GM13976 (cell line): ENCODE data around the gene IARS1.

Experiments used
- DNase-seq: peaks from one replicate; pipeline ENCODE4 v3.0.0; 2012; ENCODE audit warnings: low spot score
- in situ Hi-C: fragments of 300-500 bp; cut with MboI; formaldehyde crosslinking; loops from one replicate; pipeline ENCODE4 v1.12.0; 2022; ENCODE audit warnings: low sequenced_read_pairs, mixed read lengths, inconsistent platforms; ENCODE audit not compliant: unreplicated experiment
- TF ChIP-seq, protein P1 (sequence below): IDR thresholded peaks from 2 replicates; pipeline ENCODE4 v1.5.1; 2012; ENCODE audit warnings: borderline replicate concordance, mild to moderate bottlenecking; ENCODE audit not compliant: insufficient read depth; ENCODE audit errors: extremely low read depth, missing control alignments, control extremely low read depth

IARS1 gene

DNA sequence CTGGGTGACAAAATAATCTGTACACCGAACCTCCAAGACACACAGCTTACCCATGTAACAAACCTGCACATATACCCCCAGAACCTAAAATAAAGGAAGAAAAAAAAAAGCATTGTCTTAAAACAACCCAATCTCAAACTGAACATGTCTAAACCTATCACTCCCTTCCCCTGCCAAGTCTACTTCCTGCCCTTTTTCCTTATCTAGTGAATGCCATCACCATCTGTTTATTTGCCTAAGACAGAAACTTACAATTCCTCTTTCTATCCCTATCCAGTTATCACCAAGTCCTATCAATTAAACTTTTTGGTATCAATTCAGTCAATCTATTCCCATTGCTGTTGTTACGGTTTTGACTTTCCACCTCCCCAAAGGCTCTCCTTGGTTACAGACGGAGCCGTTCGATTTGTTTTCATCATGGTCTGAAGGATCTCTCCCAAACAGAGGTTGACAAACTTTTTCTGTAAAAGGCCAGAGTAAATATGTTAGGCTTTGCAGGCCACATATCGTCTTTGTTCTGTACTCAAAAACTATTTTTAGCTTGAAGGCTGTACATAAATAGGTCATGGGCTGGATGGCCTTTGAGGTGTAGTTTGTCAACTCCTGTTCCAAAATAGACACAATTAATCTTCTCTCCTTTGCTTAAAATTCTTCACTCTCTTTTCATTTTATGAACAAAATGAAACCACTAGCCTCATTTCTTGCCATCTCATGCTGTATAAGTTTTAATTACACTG, 19.6 kb upstream of the IARS1 start:
- TF ChIP-seq, protein P1, sequence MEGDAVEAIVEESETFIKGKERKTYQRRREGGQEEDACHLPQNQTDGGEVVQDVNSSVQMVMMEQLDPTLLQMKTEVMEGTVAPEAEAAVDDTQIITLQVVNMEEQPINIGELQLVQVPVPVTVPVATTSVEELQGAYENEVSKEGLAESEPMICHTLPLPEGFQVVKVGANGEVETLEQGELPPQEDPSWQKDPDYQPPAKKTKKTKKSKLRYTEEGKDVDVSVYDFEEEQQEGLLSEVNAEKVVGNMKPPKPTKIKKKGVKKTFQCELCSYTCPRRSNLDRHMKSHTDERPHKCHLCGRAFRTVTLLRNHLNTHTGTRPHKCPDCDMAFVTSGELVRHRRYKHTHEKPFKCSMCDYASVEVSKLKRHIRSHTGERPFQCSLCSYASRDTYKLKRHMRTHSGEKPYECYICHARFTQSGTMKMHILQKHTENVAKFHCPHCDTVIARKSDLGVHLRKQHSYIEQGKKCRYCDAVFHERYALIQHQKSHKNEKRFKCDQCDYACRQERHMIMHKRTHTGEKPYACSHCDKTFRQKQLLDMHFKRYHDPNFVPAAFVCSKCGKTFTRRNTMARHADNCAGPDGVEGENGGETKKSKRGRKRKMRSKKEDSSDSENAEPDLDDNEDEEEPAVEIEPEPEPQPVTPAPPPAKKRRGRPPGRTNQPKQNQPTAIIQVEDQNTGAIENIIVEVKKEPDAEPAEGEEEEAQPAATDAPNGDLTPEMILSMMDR, result no peak
- DNase-seq, result no peak
- in situ Hi-C loops, result no loop called here

DNA sequence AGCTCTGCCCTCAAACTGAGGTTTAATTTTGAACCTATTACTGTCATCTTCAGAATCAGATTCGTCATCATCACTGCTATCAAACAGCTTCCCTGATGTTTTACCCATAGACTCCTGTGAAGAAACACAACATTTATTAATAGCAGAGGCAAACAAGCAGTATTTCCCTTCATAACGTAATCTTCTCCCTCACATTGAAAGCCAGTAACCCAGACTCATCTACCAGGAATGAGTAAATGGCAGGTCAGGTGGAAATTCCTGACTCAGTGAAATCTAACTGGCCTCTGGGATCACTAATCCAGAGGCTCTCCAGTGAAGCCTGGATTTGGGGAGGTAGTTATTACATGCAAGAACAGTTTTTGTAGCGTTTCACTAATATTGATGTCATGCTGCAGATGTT, 17.1 kb upstream of the IARS1 start:
- TF ChIP-seq, protein P1, result no peak
- in situ Hi-C loops, result no loop called here
- DNase-seq, result no peak

DNA sequence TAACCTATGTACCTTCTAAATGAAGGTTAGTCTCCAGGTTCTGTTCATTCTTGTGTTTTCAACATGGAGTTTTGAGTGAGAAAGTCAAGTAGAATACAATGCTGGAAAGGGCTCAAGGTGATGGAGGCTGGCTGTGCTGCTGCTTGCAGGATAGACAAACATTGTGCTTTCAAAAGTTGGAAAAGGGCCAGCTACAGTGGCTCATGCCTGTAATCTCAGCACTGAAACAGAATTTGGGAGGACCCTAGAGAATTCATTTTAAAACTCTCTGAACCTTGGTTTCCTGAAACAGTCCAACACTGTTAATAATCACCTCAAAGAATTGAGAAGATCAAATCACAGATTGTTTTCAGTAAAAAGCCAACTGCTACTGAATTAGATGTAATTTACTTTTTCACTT, 15.4 kb upstream of the IARS1 start:
- TF ChIP-seq, protein P1, result no peak
- in situ Hi-C loops, result no loop called here
- no peak for DNase-seq

DNA sequence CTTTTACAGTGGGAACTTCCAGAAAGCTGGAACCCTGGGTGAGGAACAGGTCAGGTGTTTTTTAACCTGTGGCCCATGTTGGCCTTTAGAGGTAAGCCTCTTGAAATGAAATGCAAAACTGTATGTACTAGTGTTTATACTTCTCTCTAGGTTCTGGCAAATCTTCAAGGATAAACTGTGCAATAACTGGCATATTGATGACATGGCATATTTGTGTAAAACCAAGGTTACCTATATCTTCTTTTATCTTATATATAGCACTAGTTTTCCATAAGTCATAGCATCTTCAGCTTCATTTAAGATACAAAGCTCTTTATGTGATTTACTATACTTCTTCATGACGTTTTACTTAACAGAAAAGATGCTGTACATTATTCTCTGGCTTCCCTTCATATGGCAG, 7.4 kb upstream of the IARS1 start:
- no peak for DNase-seq
- TF ChIP-seq, protein P1, result no peak
- in situ Hi-C loops, result no loop called here

DNA sequence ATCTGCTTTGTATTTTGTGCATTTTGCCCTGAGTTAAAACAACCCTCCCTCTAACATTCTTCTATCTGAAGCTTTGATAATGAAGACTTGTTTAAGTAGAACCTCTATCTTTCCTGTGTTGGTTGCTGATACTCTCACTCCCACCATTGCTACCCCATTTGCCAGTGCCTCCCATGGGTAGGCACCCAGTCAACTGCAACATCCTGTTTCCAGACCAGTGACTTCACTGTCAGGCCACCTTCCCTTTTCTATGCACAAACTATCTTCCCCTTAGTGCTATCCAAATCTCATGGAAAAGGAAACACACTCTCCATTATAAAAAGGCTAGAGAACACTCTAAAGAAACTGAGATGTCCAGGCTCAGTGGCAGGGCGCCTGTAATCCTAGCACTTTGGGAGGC, 5.6 kb upstream of the IARS1 start:
- in situ Hi-C loops, result no loop called here
- DNase-seq, result no peak

DNA sequence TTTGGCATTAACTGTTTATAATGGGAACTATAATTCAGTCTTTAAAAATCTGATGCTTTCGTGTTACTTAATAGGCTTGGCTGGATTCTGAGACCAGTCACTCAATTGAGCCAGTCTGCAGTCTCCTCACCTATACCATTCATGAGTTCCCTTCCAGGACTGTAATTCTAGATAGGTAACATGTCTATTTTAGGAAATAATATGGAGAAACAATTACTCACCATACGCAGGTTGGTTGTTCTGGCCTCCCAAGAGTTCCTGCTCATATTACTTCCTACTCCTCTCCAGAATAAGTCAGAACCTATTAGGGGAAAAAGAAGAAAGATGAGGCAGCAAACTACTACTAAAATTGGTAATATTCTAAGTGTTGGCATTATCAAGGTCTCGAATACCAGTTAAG, 4.5 kb upstream of the IARS1 start:
- TF ChIP-seq, protein P1, result no peak
- no peak for DNase-seq
- in situ Hi-C loops, result no loop called here

More for the DNA sequence above, 5.6 kb upstream of the IARS1 start:
- TF ChIP-seq, protein P1, result no peak
